Measurements from ENCODE around the gene C11orf54.
"Not testable (repeated sequence)": the region's sequence is repeated elsewhere in the genome, so short reads cannot be mapped to it uniquely, and the experiment has no call there.

The C11orf54 gene

DNA sequence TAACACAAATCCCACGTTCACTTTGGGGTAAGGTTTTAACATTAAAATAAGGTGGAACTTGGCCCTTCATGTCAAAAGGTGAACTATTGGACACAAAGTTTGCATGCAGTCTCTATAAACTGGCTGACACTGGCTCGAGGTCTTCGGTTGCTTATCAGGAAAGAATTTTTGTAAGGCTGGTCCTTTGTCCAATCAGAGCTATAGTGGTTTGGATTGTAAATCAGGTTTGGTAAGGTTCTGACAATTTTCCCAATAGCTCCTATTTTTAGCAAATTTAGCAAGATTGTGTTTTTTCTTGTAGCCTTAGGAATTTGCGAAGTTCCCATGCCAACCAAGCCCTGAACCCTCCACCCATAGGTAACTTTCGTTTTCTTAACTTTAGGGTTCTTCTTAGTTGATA, 25.0 kb downstream of the C11orf54 start:
- no peak for DNase-seq (ENCODE audit: low read depth in 2 of 2, low spot score in 1 of 2)

- DNase-seq (ENCODE audit: low read depth in 2 of 2, low spot score in 1 of 2): no peak
Observed at GRCh38 chr11:93767018-93767417, 25.5 kb downstream of the C11orf54 start.

- DNase-seq (ENCODE audit: low read depth in 2 of 2, low spot score in 1 of 2): no peak
Observed at GRCh38 chr11:93770160-93770559, 28.7 kb downstream of the C11orf54 start.

DNA sequence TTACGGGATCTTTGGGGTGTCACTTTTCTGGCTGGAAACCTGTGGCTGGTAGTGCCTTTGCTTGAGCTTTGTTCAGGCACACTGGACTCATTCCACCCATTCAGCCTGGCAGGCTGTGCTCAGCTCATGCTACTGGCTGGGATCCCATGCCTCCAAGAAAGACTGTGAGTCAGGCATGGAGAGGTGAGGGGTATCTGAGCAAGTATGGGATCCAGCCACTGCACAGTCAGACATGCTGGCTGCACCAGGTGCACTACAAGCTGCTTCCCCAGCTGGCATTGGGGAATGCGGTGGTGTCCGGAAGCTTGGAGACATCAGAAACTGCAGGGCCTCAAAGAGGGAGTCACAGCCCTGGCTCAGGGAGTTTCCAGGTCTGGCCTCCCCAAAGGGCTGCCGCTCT, 30.7 kb downstream of the C11orf54 start:
- no peak for DNase-seq (ENCODE audit: low read depth in 2 of 2, low spot score in 1 of 2)

DNA sequence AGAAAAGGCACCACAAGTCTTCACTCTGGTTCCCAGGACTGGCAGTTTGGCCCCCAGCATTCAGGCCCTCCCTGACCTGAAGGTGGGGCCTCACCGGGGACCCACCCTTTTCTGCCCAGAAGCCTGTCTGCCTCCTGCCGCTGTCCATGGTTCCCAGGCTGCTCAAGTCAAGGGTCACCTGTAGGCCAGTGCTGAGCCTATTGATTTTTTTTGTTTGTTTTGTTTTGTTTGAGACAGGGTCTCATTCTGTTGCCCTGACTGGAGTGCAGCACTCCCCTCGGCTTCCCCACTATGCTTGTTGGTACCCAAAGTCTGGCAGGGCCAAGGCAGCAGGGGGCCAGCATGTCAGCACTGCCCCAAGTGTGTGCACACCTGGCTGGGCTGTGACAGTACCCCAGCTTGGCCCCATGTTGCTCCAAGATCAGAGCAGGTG, 31.6 kb downstream of the C11orf54 start:
- no peak for DNase-seq (ENCODE audit: low read depth in 2 of 2, low spot score in 1 of 2)

DNA sequence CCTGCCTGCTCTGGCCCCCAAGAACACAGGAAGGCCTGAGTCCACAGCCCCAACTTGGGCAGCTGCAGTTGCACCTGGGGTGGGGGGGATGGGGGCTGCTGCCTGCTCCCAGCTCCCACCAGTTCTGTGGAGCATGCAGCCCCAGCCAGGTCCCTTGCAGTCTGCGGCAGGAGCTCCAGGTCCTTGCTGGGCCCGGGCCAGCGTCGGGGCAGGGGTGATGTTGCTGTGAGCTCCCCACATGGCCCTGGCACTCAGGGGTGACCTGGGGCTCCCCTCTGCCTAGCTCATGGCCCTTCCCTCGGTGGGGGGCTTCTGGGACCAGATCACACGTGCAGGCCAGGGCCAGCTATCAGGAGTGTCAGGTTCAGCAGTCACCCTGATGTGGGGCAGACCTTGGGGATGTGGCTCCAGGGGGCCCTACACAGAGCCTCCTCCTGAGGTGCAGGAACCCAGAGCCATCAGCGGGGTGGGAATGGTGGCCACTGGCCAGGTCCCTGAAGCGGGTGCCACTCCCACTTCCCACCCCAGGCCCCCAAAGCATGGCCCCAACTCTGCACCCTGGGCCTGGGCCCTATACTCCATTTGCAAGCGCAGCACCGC, 32.2 kb downstream of the C11orf54 start:
- DNase-seq (ENCODE audit: low read depth in 2 of 2, low spot score in 1 of 2): no peak

- DNase-seq (ENCODE audit: low read depth in 2 of 2, low spot score in 1 of 2): not testable (repeated sequence)
Observed at GRCh38 chr11:93774560-93774959, 33.1 kb downstream of the C11orf54 start.

- no peak for DNase-seq (ENCODE audit: low read depth in 2 of 2, low spot score in 1 of 2)
Observed at GRCh38 chr11:93775289-93775688, 33.8 kb downstream of the C11orf54 start.

GRCh38 chr11:93783362-93783761, 41.9 kb downstream of the C11orf54 start:
- no peak for DNase-seq (ENCODE audit: low read depth in 2 of 2, low spot score in 1 of 2)

GRCh38 chr11:93783765-93784144, 42.3 kb downstream of the C11orf54 start:
- no peak for DNase-seq (ENCODE audit: low read depth in 2 of 2, low spot score in 1 of 2)

- peak; percentile 74 to 75 for DNase-seq (ENCODE audit: low read depth in 2 of 2, low spot score in 1 of 2)
Observed at GRCh38 chr11:93784145-93784934, 42.9 kb downstream of the C11orf54 start, which contains the start of gene MED17. Gene MED17, plus strand, starts transcription at chr11:93784282. Its CDS starts 232 bp downstream, at chr11:93784514.

GRCh38 chr11:93784935-93785360, 43.5 kb downstream of the C11orf54 start:
- no peak for DNase-seq (ENCODE audit: low read depth in 2 of 2, low spot score in 1 of 2)

GRCh38 chr11:93791493-93791892, 50.0 kb downstream of the C11orf54 start:
- DNase-seq (ENCODE audit: low read depth in 2 of 2, low spot score in 1 of 2): no peak

DNA sequence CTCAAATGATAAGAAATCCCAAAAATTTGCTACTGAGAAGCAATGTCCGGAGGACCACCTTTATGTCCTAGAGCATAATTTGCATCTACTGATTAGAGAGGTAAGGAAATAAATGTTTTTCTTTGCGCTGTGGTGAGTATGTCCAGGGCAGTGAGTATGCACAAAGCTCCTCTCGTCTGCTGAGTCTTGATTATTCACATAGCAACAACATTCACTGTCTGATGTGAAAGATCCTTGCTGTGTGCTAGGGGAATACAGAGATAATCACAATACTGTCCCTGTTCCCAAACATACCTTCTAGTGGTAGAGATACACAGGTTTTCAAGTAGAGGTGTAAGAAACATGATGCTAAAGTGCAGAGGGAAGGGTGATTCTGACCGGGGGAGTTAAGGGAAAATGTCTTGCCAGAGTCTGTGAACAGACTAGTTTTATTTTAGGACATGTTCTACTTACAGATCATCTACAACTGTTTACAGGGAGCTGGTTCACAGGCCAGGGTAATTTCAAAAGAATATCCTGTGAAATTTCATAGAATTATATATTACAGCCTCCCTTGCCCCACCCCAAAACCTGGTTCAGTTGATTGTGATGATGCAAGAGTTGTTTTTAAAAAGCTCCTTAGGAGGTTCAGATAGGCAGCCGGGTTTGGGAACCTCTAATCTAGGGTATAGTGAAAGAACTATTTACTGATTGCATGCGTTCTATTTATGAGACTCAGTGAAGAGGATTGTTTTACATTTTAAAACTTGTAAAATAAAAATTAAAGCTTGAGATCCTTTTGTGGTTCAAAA, 55.2 kb downstream of the C11orf54 start:
- DNase-seq (ENCODE audit: low read depth in 2 of 2, low spot score in 1 of 2): no peak

DNA sequence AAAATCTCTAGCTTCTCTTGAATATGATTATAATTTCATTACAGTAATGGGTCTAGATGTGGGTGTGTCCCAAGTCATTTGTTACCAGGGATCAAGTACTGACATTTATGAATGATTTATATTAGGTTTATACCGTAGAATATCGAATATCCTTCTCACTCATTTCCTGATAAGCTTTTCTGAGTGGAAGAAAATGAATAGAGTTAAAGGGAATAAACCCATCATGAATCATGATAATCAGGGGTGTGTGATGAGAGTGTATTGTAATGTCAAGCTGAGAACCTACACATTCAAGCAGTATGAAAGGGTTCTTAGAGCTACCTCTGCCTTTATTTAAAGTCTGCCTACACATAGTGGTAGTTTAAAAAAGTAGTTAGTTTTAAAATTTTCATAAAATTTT, 59.9 kb downstream of the C11orf54 start:
- DNase-seq (ENCODE audit: low read depth in 2 of 2, low spot score in 1 of 2): no peak

DNA sequence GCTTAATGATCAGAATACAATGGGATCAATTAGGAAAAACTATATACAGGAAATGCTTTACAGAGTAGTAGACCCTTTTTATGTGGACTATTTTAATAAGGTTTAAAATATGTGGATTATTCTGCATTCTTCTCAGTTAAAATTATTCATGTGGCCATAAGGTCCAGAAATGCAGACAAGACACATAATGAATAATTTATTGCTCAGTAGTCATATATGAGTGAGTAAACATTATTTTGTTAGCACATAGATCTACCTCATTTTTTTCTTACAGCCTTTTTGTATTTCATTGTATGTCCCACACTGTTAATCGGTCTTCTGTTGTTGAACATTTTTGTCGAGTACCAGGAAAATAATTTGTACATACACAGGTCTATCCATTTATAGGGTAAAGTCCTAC, 63.4 kb downstream of the C11orf54 start:
- no peak for DNase-seq (ENCODE audit: low read depth in 2 of 2, low spot score in 1 of 2)

DNA sequence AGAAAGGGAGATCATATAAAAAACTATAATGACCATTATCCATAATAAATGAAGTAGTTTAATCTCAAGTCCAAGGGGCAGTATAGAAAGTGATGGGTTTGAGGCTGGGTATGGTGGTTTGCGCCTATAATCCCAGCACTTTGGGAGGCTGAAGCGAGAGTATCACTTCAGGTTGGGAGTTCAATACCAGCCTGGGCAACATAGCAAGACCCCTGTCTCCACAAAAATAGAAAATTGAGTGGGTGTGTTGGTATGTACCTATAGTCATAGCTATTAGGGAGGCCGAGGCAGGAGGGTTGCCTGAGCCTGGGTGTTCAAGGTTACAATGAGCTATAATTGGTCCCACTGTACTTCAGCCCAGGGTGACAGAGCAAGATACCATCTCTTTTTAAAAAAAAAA, 66.5 kb downstream of the C11orf54 start:
- no peak for DNase-seq (ENCODE audit: low read depth in 2 of 2, low spot score in 1 of 2)

DNA sequence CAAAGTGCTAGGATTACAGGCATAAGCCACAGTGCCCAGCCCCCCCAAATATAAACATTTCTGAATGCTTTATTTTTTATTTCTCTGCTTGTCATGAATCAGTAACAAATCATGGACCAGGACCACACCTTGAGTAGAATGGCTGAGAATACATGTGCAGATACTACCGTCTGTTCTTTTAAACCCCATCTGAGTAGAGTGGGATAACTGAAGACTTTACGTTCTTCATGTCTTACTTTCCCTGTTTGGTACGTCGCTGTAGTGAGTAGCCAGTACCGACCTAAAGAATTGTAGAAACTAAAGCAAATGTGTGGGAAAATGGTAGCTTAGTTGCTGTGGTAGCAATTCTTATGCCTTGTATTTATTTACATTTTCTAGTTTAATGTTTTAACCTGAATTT, 72.5 kb downstream of the C11orf54 start:
- no peak for DNase-seq (ENCODE audit: low read depth in 2 of 2, low spot score in 1 of 2)
